Measurements from ENCODE around the gene GUCY1A2.

GUCY1A2 gene

GRCh38 chr11:106728379-106728778, 289.9 kb downstream of the GUCY1A2 start:
- peak; percentile 10 to 46 for DNase-seq

GRCh38 chr11:106727256-106727655, 291.0 kb downstream of the GUCY1A2 start:
- DNase-seq: no peak

GRCh38 chr11:106724293-106724892, 293.9 kb downstream of the GUCY1A2 start:
- no peak for DNase-seq

GRCh38 chr11:106723071-106723470, 295.2 kb downstream of the GUCY1A2 start:
- DNase-seq: no peak

- DNase-seq: no peak
These were observed 301.1 kb downstream of the GUCY1A2 start for GRCh38 chr11:106717222-106717621.

GRCh38 chr11:106714199-106714598, 304.1 kb downstream of the GUCY1A2 start:
- no peak for DNase-seq

GRCh38 chr11:106708348-106708747, 309.9 kb downstream of the GUCY1A2 start:
- no peak for DNase-seq

GRCh38 chr11:106706355-106706754, 311.9 kb downstream of the GUCY1A2 start:
- DNase-seq: no peak

- DNase-seq: no peak
These were observed 315.5 kb downstream of the GUCY1A2 start for GRCh38 chr11:106702805-106703204.

GRCh38 chr11:106697058-106697457, 321.2 kb downstream of the GUCY1A2 start:
- no peak for DNase-seq

- no peak for DNase-seq
These were observed 322.8 kb downstream of the GUCY1A2 start for GRCh38 chr11:106695506-106695905.

- no peak for DNase-seq
These were observed 323.8 kb downstream of the GUCY1A2 start for GRCh38 chr11:106694501-106694900.

- DNase-seq: peak; percentile 68 to 78
These were observed 326.4 kb downstream of the GUCY1A2 start for GRCh38 chr11:106691807-106692365.

- DNase-seq: no peak
These were observed 327.4 kb downstream of the GUCY1A2 start for GRCh38 chr11:106690923-106691322.

GRCh38 chr11:106684944-106685343, 333.3 kb downstream of the GUCY1A2 start:
- DNase-seq: no peak

GRCh38 chr11:106683435-106683834, 334.8 kb downstream of the GUCY1A2 start:
- no peak for DNase-seq

- no peak for DNase-seq
These were observed 336.8 kb downstream of the GUCY1A2 start for GRCh38 chr11:106681435-106681834.

GRCh38 chr11:106679581-106679980, 338.7 kb downstream of the GUCY1A2 start:
- DNase-seq: no peak

GRCh38 chr11:106679181-106679580, 339.1 kb downstream of the GUCY1A2 start:
- no peak for DNase-seq

- no peak for DNase-seq
These were observed 348.2 kb downstream of the GUCY1A2 start for GRCh38 chr11:106670069-106670468.

GRCh38 chr11:106668147-106668546, 350.1 kb downstream of the GUCY1A2 start:
- DNase-seq: peak in 1 of 2 experiments; percentile 29

- no peak for DNase-seq
These were observed 361.6 kb downstream of the GUCY1A2 start for GRCh38 chr11:106656646-106657045.

- no peak for DNase-seq
These were observed 373.5 kb downstream of the GUCY1A2 start for GRCh38 chr11:106644824-106645223.

- no peak for DNase-seq
These were observed 375.9 kb downstream of the GUCY1A2 start for GRCh38 chr11:106642331-106642730.

- no peak for DNase-seq
These were observed 386.0 kb downstream of the GUCY1A2 start for GRCh38 chr11:106632283-106632682.
